Body of pancreas (tissue), 4 donors: ENCODE data around the gene ARL8B.

ENCODE experiments used
- POLR2A ChIP-seq, 3 donors: fragments of 450-650 bp; IDR thresholded peaks; one replicate each; pipeline ENCODE4 v1.6.1; 2016; ENCODE audit warnings: antibody characterized with exemption in 3 of 3, mild to moderate bottlenecking in 2 of 3
- TF ChIP-seq, protein P1 (sequence below), 7 experiments: fragments of 450-650 bp in 4 of 7; fragments of 200-600 bp in 3 of 7; sonication (generic) in 3 of 7; IDR thresholded peaks; one replicate each; pipeline ENCODE4 v1.5.1; 2016 to 2019; ENCODE audit warnings: antibody characterized with exemption in 7 of 7

DNA sequence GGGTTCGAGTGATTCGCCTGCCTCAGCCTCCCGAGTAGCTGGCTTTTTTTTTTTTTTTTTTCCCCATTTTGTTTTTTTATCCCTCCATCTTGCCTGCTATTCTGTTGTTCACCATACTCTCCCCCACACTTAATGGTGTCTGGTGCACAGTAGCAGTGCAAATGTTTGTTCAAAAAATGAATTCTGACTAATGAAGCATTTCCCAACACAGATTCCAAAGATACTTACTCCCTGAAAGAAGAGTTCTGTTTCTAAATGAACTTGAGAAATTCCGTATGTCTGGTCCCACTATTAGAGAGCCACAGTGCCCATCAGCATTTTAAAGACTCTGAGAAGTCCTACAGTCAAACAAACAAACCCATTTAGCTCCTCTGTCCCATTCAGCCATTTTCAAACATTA is 74.9 kb downstream of the ARL8B start:
- TF ChIP-seq, protein P1, sequence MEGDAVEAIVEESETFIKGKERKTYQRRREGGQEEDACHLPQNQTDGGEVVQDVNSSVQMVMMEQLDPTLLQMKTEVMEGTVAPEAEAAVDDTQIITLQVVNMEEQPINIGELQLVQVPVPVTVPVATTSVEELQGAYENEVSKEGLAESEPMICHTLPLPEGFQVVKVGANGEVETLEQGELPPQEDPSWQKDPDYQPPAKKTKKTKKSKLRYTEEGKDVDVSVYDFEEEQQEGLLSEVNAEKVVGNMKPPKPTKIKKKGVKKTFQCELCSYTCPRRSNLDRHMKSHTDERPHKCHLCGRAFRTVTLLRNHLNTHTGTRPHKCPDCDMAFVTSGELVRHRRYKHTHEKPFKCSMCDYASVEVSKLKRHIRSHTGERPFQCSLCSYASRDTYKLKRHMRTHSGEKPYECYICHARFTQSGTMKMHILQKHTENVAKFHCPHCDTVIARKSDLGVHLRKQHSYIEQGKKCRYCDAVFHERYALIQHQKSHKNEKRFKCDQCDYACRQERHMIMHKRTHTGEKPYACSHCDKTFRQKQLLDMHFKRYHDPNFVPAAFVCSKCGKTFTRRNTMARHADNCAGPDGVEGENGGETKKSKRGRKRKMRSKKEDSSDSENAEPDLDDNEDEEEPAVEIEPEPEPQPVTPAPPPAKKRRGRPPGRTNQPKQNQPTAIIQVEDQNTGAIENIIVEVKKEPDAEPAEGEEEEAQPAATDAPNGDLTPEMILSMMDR (IDR thresholded peaks at IDR 0.05) = no peak
- TF ChIP-seq POLR2A (IDR thresholded peaks at IDR 0.05) = no peak
